Measurements from ENCODE around the gene CORT. TPM values are rescaled to one million over a fixed set of nuclear protein-coding genes. Genes with fewer than 3 reads are reported as not detected.
A peak's percentile ranks its signal among the peaks of the same experiment; 100 is the strongest.
"Not testable (repeated sequence)": the region's sequence is repeated elsewhere in the genome, so short reads cannot be mapped to it uniquely, and the experiment has no call there.

Gene CORT, protein sequence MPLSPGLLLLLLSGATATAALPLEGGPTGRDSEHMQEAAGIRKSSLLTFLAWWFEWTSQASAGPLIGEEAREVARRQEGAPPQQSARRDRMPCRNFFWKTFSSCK
- total RNA-seq, result not detected

DNA sequence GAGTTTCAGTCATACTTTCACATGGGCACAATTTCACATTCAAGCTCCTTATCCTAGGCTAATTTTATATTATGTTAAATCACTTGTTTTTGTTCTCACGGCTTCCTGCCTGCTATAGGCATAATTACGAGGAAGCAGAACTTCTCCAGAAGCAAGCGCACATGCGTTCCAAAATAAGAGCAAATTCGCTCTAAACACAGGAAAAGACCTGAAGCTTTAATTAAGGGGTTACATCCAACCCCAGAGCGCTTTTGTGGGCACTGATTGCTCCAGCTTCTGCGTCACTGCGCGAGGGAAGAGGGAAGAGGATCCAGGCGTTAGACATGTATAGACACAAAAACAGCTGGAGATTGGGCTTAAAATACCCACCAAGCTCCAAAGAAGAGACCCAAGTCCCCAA is at the start of gene CORT:
CORT (plus strand) TSS at position 281 of the 400 bp plus-strand sequence. CDS start 193 bp downstream, outside the sequence.
- Histone ChIP-seq H3K4me3 (no peak within 1 kb of the TSS), H3K36me3 (no peaks in the 10 kb centered on the region), H3K9me3 (no peaks in the 10 kb centered on the region), H3K27ac (no peak within 1 kb of the TSS), H3K27me3 (no peaks in the 10 kb centered on the region), H3K4me1 (peaks cover 0 to 6% of the 10 kb centered on the region in 2 donors)
- no peak for DNase-seq (ENCODE audit: low spot score)
- TF ChIP-seq, protein P1, sequence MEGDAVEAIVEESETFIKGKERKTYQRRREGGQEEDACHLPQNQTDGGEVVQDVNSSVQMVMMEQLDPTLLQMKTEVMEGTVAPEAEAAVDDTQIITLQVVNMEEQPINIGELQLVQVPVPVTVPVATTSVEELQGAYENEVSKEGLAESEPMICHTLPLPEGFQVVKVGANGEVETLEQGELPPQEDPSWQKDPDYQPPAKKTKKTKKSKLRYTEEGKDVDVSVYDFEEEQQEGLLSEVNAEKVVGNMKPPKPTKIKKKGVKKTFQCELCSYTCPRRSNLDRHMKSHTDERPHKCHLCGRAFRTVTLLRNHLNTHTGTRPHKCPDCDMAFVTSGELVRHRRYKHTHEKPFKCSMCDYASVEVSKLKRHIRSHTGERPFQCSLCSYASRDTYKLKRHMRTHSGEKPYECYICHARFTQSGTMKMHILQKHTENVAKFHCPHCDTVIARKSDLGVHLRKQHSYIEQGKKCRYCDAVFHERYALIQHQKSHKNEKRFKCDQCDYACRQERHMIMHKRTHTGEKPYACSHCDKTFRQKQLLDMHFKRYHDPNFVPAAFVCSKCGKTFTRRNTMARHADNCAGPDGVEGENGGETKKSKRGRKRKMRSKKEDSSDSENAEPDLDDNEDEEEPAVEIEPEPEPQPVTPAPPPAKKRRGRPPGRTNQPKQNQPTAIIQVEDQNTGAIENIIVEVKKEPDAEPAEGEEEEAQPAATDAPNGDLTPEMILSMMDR (IDR thresholded peaks at IDR 0.05), result no peak

DNA sequence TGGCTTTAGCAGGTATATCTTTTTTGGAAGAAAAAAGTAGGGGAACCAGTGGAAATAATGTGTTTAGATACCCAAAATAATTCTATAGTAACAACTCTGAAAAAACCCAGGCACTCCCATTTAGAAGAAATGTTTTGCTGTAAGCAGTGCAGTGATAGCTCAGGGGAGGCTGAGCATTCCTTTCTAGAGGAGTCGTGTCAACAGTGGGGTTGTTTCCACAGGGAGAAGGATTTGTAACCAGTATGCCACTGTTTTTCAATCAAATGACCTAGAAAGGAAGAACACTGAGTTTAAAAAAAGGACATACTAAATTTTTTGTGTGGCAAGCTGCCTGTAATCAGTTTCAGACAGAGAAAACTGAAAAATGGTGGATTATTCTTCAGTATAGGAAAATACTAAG is 48.5 kb upstream of the CORT start:
- TF ChIP-seq, protein P1 (IDR thresholded peaks at IDR 0.05), result no peak
- peak overlapping the region in 1 of 2 donors; percentile 97 for H3K27ac ChIP-seq
- H3K36me3 ChIP-seq, result peaks cover 42% of the 10 kb centered on the region
- H3K9me3 ChIP-seq, result no peaks in the 10 kb centered on the region
- H3K4me1 ChIP-seq, result peaks cover 0 to 22% of the 10 kb centered on the region in 2 donors
- H3K4me3 ChIP-seq, result no peak overlapping the region
- no peak for DNase-seq (ENCODE audit: low spot score)
- H3K27me3 ChIP-seq, result no peaks in the 10 kb centered on the region

DNA sequence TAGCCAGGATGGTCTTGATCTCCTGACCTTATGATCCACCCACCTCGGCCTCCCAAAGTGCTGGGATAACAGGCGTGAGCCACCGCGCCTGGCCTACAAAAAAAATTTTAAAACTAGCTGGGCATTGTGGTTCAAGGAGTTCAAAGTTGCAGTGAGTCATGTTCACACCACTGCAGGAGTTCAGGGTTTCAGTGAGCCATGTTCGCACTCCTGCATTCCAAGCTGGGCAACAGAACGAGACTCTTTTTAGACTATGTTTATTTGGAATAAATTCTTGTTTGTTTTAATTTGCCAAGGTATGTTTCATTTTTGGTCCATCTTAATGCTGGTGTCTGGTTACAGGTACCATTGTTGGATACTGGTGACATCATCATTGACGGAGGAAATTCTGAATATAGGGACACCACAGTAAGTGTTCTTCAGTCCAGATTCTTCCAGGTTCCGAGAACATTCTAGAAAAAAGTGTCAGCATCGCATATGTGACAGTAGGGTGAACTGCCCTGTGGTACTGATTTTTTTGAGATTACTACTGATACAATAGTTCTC is 47.0 kb upstream of the CORT start:
- no peak for DNase-seq (ENCODE audit: low spot score)
- peaks cover 58% of the 10 kb centered on the region for H3K36me3 ChIP-seq
- H3K27ac ChIP-seq, result no peak overlapping the region
- H3K9me3 ChIP-seq, result no peaks in the 10 kb centered on the region
- TF ChIP-seq, protein P1 (IDR thresholded peaks at IDR 0.05), result no peak
- H3K27me3 ChIP-seq, result no peaks in the 10 kb centered on the region
- H3K4me3 ChIP-seq, result no peak overlapping the region
- peaks cover 0 to 21% of the 10 kb centered on the region in 2 donors for H3K4me1 ChIP-seq

DNA sequence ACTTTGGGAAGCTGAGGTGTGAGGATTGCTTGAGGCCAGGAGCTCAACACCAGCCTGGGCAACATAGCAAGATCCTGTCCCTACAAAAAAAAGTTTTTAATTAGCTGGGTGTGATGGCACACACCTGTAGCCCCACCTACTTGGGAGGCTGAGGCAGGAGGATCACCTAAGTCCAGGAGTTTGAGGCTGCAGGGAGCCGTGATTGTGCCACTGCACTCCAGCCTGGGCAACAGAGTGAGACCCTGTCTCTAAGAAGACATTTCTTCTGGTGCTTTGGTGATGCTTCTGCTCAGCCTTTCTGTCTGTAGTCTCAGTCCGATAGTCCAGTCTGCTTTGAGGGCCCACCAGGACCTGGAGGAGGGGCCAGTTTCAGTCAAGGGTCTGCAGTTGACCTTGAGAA is 42.6 kb upstream of the CORT start:
- Histone ChIP-seq H3K9me3 (no peaks in the 10 kb centered on the region), H3K4me1 (no peaks in the 10 kb centered on the region), H3K27ac (no peak overlapping the region), H3K4me3 (no peak overlapping the region), H3K27me3 (no peaks in the 10 kb centered on the region), H3K36me3 (peaks cover 98% of the 10 kb centered on the region)
- DNase-seq (ENCODE audit: low spot score), result no peak
- TF ChIP-seq, protein P1 (IDR thresholded peaks at IDR 0.05), result no peak

DNA sequence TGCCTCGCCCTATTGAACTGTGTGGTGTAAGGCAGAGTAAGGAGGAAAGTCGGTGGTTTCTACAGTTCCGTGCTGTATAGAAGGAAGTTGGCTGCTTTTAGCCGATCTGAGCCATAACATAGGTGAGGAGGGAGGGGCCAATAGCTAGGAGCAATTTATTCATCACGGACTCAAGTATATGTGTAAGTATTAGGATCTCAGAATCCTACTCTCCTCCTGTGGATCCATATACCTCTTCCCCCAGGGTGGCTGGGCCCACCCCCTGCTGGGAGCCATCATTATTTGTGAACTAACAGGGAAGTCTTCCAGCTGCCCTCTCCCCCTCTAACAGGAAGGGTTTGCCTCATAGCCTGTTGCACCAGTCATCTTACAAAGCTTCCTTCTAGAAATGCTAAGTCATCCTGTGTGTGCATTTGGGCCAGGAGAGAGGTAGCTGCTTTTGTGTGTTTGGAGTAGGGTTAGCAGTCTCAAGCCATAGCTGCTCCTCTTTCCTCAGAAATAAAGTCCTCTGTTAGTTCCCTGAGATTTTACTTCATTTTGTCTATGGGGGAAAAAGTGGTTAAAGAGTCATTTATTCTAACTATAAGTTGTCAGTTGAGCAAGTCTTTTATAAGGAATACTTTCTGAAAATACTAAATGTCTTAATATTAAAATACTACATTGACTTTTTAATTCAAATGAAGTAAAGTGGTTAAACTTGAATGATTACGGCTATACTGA is 34.5 kb upstream of the CORT start:
- Histone ChIP-seq H3K4me3 (no peak overlapping the region), H3K36me3 (peaks cover 96% of the 10 kb centered on the region), H3K4me1 (no peaks in the 10 kb centered on the region), H3K27me3 (no peaks in the 10 kb centered on the region), H3K27ac (peak overlapping the region; percentile 6 to 29), H3K9me3 (no peaks in the 10 kb centered on the region)
- TF ChIP-seq, protein P1 (IDR thresholded peaks at IDR 0.05), result no peak
- DNase-seq (ENCODE audit: low spot score), result no peak

DNA sequence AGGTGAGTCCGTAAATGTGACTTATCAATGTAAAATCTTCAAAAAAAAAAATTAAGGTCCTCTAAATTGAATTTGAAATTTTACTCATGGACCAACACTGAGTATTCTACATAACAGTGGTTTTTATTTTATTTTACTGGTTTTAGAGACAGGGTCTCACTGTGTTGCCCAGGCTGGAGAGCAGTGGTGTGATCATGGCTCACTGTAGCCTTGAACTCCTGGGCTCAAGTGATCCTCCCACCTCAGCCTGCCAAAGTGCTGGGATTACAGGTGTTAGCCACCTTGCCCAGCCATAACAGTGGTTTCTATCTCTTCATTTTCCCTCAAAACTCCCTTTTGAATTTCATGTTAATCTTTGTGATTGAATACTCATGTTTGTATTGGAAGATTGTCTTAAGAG is 33.9 kb upstream of the CORT start:
- Histone ChIP-seq H3K36me3 (peaks cover 93% of the 10 kb centered on the region), H3K27ac (peak overlapping the region in 1 of 2 donors; percentile 6)
- H3K4me1 ChIP-seq; H3K9me3 ChIP-seq; H3K27me3 ChIP-seq; DNase-seq (ENCODE audit: low spot score); H3K4me3 ChIP-seq: not testable (repeated sequence)

DNA sequence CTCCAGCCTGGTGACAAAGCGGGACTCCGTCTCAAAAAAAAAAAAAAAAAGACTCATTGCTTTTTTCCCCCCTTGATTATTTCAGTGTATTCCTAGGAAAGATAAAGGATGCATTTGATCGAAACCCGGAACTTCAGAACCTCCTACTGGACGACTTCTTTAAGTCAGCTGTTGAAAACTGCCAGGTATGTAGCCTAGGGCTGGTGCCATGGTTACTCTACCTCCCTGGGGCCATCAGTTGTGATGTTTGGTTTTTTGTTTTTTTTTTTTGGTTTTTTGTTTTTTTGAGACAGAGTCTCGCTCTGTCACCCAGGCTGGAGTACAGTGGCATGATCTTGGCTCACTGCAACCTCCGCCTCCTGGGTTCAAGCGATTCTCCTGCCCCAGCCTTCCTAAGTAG is 31.1 kb upstream of the CORT start:
- not testable (repeated sequence) for H3K9me3 ChIP-seq; H3K27ac ChIP-seq; DNase-seq (ENCODE audit: low spot score); H3K4me3 ChIP-seq; H3K4me1 ChIP-seq; H3K27me3 ChIP-seq
- peaks cover 65% of the 10 kb centered on the region for H3K36me3 ChIP-seq
